HG02588 (cell line): Measurements from ENCODE around the gene GABRA5.

Experiments used
- ATAC-seq: cut with Tn5 transposase; IDR thresholded peaks from one replicate; pipeline ENCODE4 v1.9.1; 2021; ENCODE audit warnings: mild to moderate bottlenecking, moderate library complexity; ENCODE audit not compliant: unreplicated experiment

Gene GABRA5

DNA sequence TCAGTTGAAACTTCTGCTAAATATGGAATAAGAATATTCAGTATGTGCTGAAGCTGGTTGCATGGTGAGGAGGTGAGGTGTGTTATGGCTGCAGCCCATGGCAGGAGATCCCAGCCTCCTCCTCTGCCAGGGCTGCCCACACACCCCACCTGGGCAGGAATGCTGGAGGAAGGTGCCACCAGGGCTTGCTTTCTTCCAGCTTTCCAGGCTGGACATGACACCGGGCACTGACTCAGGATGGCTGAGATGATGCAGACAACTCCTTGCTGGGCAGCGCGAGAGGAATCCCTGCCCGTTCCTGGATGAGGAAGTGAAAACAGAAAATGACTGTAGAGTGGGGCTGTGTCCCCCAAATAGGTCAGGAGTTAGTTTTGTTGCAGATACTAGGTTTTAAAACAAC, 118.2 kb downstream of the GABRA5 start:
- no peak for ATAC-seq

DNA sequence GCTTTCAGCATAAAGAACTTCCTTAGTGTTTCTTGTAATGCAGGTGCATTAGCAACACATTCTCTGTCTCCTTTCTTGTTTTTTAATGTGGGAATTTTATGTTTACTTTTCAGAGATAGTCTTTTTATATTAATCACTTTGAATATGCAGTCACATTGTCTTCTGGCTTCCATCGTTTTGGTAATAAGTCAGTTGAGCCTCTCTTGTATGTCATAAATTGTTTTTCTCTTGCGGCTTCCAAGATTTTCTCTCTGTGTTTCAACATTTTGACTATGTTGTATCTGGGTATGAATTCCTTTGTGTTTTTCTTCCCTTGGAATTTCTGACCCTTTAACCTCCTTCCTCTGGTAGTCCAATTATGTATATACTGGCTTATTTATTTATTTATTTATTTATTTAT, 129.4 kb downstream of the GABRA5 start:
- ATAC-seq, result no peak
